Measurements from ENCODE around the gene NAV3.

Gene NAV3

DNA sequence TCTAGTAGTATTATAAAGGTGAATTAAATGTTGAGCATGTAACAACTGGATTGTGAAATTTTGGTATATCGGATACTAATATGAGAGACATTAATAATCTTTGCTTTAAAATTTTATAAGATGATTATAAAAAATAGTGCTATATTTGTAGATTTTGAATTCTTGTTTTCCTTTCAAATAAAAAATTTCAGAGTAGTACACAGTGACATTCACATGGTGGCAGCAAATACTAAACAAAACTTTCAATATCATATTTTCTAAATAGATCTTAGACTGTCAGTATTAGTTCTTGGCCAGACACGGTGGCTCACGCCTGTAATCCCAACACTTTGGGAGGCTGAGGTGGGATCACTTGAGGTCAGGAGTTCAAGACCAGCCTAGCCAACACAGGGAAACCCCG is 166.0 kb downstream of the NAV3 start:
- DNase-seq: no peak

DNA sequence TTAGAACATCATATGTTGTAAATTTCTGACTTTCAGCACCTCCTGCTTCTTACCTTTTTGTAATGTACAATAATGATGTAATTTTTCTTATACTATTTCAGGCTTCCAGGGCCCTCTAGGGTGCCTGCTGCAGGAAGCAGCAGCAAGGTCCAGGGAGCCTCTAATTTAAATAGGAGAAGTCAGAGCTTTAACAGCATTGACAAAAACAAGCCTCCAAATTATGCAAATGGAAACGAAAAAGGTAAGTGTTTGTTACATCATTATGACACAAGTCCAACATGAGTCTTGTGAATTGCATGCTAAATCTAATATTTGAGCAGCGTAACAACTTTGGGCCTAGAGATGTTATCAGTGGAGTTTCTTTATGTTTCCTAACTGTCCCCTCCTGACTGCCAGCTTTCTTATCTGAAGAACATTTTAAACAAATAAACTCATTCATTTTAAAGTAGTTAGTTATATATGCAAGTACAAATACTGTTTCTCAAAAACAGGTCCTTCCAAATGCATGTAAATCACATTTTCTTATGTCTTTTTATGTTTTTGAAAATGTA is 167.6 kb downstream of the NAV3 start:
- no peak for DNase-seq

DNA sequence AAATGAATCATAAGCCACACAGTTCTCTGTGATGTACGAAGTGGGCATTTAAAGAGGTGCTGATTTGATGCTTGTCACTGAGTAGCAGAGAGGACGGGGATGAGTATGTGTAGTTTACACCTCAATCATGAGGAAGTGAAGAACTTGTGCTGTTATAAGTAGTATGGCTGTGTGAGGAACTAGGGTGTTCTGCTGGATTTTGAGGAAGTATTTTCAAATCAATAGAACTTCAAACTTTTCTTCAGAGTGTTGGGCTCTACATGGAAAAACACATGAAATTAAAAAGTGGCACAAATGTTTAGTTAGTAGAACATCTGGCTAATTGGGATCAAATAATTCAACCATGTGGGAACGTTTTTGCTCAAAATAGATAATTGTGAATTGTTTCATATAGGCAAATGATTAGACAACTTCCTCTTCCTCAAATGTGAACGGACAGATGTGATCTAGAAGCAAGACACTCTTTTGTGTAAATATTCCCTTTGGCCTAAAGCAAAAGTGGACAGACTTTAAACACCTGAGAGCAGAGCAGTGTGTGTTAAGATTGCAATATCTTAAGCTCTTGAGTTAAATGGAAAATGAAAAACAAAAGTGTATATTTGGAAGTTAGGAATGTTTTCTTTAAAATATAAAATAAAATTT is 168.5 kb downstream of the NAV3 start:
- no peak for DNase-seq

DNA sequence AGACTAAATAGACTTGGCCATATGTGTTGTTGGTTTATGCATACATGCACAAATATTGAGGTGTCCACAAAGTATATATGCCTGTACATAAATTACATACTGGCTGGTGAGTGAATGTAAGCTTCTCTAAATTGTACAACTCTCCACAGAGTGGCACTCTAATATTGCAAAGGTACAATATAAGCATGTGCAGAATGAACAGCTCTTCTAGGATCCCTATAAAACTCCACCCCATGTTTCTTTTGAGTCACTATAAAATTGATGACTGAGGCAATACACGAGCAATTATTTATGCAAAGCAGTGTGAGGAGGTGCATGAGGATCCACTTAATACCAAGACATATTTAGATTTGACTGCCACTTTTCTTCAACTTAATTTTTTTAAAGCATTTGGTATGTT is 172.2 kb downstream of the NAV3 start:
- DNase-seq: no peak

DNA sequence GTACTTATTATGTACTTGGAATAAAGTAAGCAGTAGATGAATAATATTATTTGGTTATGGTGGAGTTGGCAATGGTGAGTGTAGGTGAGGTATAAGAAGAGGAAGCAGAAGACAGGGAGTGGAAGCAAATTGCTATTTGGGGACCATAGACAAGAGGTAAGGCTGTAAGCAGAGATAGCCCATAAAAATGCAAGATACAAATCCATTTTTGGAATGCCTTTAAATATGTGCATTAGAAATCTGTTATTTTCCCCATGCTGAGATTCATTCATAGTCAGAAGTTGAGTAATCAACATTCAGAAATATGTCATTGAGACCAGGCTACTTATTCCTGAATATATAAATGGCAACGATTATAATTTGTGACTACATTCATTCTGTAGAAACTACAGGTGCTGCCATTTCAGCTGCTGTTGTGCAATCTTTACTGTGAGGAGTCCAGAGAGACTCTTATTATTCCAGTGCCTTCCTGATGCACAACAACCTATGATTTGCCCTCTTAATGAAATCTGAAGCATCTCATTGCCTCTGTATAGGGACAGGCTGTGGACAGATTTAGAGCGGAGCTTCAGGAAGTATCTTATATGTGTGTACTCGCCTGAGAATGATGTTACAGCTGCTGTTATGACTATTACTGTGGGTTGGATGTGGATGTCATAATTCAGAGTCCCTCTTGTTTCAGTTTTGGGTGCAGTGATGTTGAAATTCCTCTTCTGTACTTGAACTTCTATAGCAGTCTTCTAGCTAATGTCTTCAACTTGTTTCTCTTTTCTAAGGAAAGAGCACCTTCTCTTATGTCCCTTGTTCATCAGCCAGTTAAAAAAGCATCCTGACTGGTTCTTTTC is 173.8 kb downstream of the NAV3 start:
- no peak for DNase-seq

DNA sequence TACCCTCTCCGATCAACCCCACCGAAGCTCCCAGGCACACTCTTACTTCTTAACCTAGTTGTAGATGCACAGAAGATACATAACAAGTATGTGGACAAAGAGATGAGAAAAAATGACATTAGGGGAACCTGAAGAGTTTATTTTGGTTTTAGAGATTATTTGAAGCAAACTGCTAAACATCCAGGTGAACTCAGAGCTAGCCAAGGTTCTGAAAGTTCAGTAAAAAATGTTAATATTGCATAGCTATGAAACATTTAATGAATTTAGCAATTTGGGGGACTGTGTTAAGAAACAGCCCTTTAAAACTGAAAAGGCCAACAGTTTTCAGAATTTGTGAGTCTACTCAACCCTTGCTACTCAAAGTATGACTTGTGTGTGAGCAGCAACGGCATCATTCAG is 174.4 kb downstream of the NAV3 start:
- DNase-seq: no peak

DNA sequence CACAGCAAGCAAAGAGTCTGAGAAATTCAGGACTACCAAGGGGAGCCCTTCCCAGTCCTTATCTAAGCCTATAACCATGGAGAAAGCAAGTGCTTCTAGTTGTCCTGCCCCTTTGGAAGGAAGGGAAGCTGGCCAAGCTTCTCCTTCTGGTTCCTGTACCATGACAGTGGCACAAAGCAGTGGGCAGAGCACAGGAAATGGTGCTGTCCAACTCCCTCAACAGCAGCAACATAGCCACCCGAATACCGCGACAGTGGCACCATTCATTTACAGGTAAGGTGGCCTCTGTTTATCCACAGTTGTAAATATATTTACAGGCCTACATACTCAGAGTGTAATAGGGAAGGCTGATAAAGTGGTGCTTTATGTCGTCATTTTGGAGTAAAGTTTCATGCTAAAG is 176.5 kb downstream of the NAV3 start:
- DNase-seq: no peak

DNA sequence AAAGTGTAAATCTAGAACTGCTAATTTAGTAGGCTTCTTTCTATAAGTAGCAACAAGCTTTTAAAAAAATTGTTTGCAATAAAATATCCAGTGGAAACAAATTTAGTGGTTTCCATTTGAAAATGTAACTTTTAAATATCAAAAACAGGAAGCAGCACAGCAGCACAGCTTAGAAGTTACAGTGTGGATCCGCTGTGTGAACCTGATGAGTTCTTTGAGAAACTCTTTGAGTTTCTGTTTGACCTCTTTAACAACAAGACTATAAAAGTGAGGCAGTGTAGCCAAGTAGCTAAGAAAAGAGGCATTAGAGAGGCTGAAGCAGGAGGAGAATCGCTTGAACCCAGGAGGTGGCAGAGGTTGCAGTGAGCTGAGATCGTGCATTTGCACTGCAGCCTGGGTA is 178.3 kb downstream of the NAV3 start:
- no peak for DNase-seq

DNA sequence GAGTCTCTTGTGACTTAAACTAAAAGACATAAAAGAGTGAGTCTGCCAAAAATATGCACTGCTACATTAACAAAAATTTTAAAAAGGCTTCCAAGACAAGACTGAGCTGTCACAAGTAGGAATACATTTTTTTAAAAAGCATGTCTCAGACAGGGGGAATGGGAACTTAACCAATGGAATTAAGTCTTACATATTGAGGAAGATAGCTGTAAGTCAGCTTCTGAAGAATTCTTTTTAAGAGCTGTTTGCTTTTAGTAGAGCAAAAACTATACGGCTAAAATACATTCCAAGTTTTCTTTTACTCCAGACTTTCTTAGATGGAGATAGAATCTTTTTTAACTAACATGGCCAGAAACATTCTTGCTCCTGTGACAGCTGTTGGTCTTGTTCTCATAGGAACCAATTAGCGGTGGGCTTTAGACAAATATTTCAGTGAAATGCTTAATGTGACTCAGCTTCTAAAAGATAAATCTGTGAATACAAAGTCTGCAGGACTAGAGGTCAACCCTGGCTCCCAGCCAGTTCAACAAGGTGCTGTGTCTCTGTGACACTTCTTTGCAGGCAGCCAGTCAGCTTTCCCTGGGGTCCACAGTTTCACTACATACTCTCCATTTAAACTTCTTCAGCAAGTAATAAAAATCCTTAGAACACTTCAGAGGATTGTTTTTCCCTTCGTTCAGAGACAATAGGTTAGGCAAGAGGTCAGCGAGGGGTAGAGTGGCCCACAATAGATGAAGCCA is 187.6 kb downstream of the NAV3 start:
- no peak for DNase-seq

DNA sequence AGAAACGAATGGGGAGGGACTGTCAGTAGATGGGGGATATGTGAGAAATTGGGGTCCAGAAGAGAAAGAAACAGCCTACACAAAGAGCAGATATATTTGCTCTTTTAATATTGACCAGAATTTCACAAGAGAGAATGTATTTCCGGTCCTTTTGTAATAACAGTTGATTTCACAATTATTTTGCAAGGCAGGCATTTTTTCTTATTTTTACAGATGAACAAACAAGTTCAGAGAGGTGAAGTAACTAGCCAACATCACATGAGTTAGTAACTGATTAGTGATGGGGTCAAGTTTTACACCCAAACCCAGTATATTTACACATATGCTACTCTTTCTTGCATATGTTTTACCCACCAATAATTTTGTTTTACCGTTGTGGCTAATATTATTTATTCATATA is 188.2 kb downstream of the NAV3 start:
- no peak for DNase-seq

DNA sequence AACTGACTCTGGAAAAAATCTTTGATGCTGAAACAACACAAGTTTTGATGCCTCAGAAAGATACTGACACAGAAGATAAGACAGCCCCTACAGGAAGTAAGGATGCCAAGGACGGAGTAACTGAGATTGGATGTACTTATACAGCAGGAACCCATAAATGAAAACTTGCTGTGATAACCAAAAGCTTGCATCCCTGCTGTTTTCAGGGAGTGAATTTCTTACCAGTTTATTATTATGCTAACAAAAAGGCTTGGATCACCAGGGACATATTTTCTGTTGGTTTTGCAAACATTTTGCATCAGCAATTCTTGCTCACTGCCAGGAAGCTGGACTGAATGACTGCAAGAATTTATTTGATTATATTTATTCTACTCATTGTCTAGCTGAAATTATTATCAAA is 197.7 kb downstream of the NAV3 start:
- DNase-seq: no peak

DNA sequence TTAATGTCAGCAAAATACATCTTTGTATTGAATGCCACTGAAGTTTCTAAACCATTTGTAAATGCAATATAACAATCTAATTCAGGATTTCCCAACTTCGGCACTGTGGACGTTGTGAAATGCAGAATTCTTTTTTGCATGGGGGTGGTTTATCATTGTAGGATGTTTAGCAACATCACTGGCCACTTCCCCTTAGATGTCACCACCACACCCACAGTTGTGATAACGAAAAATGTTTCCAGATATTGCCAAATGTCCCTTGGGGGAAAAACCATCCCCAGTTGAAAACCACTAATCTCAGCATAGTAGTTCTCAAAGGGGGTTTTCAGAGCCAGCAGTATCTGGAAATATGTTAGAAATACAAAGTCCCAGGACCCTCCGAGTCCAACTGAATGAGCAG is 203.3 kb downstream of the NAV3 start:
- no peak for DNase-seq

DNA sequence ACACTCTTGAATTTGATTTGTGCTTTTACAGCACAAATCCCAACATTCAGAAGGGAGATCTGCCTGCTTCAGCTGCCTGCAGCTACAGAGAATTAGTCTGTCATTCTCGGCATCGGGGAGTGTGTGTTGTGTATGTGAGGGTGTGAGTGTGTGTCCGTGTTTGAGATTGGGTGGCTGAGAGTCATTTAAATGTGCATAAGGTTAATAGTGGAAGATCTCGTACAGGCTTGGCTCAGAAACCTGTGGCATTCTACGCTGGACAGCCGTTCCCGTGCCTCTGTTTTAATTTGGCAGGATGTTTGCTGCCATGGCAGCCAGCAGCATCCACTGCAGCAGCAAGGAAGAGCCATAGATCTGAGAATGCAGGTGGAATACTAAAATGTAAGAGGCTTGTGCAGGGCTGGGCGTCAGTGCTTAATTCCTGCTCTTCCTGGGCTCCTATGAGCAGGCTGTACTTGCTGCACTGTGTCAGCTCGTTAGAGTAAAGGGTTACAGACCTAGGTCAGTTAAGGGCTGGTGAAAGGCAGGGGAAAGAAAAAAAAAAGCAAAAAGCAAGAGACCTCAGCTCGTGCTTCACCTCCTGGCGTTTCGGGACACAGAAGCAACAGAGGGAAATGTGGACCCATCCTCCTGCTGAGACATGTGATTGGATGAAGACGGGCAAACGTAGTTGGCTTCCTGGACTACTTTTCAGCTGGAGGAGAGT is 205.4 kb downstream of the NAV3 start:
- DNase-seq: no peak

DNA sequence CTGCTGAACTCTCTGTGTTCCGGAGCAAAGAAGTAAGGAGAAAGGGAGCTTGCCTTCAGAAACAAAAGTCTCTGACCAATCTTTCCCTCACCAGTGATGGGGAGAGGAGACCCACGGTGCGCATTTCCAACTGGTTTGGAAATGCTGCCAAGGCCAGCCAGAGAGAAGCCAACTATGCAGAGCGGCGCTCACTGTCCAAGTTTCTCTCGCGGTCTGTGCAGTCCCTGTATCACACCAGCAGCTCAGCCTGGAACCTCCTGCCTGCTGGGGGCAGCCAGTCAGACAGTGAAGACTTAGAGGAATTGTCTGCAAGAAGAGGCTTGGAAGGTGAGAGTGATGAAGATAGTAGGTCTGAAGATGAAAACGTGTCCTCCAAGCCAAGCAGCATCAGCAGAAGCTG is 206.2 kb downstream of the NAV3 start:
- DNase-seq: no peak

DNA sequence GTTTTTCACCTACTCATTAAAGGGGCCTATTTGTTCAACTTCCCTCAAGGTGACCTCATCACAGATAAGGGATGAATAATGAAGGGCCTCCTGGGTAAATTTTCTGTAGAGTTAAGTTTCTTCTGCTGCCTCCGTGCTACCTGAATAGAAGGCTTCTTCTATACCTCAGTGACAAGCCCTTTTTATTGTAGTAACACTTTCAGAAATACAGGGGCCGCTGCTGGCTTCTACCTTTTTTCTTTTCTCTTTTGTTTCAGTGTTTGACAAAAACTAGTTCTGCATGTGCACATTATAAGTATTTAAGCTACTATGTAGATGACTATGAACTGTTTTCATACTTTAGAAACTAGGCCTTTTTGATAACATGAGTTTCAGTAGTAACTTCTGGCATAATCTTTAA is 207.0 kb downstream of the NAV3 start:
- no peak for DNase-seq

DNA sequence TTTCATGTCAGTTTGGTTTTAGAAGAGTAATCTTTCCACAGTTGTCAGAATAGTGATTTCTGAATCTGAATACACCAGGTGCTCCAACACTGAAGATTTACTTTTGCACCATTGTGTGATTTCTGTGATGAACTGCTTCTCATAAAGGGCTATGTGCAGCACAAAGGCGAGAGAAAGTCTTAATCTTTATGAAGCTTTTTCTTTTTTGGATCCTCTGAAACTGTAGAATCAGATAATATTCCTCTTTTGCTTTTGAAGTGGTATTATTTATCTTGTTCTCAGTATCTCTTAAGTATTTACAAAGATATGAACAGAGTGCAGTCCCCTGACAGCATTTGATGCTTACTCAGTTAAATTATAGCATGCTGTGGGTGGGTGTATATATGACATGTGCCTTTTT is 207.8 kb downstream of the NAV3 start:
- no peak for DNase-seq

DNA sequence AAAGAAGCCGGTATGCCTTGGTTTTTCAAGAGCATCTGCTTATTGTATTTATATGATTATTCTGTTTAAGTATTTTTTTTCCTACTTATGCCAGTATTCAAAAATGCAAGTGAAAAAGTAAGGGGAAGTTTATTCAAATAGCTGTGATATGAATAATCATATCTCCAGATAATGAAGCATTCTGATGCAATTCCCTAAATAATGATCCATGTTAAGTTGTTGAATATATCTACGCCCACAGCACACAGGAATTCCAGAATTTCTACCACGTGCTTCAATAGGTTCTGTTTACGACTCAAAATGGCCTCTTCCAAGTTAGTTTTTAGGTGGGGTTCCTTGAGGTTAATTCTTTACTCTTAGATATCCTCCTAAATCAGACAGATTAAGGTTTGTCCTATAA is 208.3 kb downstream of the NAV3 start:
- no peak for DNase-seq

DNA sequence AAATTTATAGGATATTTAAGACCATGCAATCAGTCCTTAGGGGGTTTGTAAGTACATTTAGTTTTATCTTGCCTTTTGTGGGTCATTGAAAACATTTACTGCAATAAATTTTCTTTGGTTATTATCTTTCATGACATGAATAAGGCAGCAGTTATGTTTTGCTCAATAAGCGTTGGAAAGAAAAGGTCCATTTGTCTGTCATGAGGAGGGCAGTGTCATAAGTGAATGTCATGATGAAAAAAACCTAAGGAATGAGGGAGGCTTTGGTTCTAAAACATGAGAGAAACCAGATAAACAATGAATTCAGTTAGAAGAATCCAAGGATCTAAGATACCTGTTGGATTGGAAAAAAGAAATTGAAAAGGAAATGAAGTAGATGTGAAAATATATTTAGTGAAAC is 209.4 kb downstream of the NAV3 start:
- DNase-seq: no peak

DNA sequence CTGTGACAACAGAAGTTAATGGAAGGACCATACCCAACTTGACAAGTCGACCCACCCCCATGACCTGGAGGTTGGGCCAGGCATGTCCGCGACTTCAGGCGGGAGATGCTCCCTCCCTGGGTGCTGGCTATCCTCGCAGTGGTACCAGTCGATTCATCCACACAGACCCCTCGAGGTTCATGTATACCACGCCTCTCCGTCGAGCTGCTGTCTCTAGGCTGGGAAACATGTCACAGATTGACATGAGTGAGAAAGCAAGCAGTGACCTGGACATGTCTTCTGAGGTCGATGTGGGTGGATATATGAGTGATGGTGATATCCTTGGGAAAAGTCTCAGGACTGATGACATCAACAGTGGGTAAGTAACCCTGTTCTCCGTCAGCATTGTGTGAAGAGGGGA is 220.1 kb downstream of the NAV3 start:
- no peak for DNase-seq

DNA sequence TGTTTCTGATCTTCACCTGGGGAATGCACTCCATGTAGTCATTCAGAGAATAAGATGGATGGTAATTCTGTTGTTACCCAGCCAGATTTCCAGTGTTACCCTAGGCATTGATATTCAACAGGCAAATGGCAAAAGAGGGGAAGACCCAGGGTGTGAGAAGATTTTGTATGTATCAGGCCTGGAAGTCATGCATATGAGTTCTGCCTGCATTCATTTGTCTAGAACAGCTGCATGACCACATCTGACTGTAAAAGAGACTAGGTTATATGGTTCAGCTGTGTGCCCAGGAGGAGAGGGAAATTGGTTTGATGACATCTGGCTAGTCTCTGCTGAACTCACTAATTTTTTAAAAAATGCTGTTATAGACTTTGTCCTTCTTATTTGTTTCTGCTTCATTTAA is 224.9 kb downstream of the NAV3 start:
- DNase-seq: no peak

DNA sequence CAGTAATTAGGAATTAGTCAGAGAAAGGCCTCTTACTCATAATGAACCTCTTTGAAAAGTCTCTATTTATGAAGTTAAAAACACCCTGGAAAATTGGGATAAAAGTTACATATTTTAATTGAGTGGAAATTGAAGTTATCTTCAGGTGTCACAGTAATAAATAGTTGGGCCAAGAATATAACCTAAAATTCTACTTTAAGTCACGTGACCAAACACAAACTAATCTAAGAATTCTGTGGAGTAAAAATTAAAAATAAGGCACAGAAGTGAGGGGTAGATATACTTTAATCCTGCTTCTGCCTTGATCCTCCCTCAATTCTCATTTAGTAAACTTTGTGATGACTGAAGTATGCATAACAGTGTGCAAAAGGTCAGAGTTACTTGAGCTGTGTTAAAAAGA is 226.4 kb downstream of the NAV3 start:
- no peak for DNase-seq

DNA sequence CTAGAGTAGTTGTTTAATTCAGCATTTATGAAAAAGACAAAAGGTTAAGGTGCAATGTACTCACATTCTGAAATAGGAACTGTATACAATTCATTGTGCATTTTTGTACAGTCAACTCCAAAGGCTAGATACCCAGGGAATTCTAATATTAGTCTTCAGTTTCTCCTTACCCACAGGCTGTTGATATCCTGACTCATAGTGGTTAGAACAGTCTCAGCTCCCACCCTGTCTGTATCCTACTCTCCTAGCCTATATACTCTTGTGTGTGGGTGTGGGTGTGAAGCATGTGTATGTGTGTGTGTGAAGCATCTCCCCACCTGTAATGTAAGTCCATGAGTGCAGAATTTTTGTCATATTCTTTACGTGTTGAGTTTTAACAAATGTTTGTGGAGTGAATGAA is 229.5 kb downstream of the NAV3 start:
- no peak for DNase-seq

DNA sequence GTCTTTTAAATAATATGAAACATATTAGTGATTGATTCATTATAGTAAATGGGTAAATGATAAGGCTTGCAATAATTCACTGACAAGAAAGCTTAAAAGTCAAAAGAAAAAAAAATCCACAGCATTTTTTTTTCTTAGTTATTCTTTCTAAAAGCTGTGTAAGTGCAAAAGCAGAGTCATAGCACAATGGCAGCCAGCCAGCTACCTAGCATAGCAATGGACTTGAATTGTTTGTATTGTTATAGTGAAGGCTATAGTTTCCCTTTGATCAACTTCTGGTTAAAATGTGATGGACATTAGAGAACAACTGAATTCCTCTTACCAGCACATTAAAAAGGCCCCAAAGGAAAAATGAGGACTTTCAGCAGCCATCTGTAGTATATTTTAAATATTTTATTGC is 232.1 kb downstream of the NAV3 start:
- no peak for DNase-seq

Measured in activated CD4-positive, alpha-beta T cell treated with anti-CD3 and anti-CD28 coated beads, Interleukin-2, amount 50 U/mL, for 48 hours (primary cell).